Frontal cortex (tissue), 4 donors: ENCODE measurements around the gene PCSK1. TPM values are rescaled to one million over a fixed set of nuclear protein-coding genes. Genes with fewer than 3 reads are reported as not detected.
"Not testable (repeated sequence)": the region's sequence is repeated elsewhere in the genome, so short reads cannot be mapped to it uniquely, and the experiment has no call there.

Source experiments
- DNase-seq, 2 donors: peaks; one replicate each; pipeline ENCODE4 v3.0.0; 2012; ENCODE audit warnings: low spot score in 2 of 2
- FAIRE-seq: peaks from 2 replicates; lab custom pipeline; 2012; peaks lifted over from hg19 to GRCh38; lab: Jason Lieb, UNC
- total RNA-seq: library from RNA; depleted of rRNA; stranded (reverse); fragments of >200 nt; gene quantifications from one replicate; pipeline ENCODE4 v1.2.3, GENCODE V29; 2014
- donor health status: control.
- donor health status: control.
- donor health status: control.

The PCSK1 gene
- total RNA-seq, 1 donor from 2014 or later, result 2.9 TPM

- FAIRE-seq (no peak), DNase-seq (no peak)
Observed at GRCh38 chr5:96379896-96380295, 53.2 kb downstream of the PCSK1 start.

- no peak for DNase-seq
- no peak for FAIRE-seq
Observed at GRCh38 chr5:96377597-96377996, 55.5 kb downstream of the PCSK1 start.

GRCh38 chr5:96377167-96377566, 55.9 kb downstream of the PCSK1 start:
- no peak for DNase-seq
- no peak for FAIRE-seq

- DNase-seq (no peak), FAIRE-seq (no peak)
Observed at GRCh38 chr5:96374653-96375052, 58.4 kb downstream of the PCSK1 start.

GRCh38 chr5:96373381-96373733, 59.7 kb downstream of the PCSK1 start:
- FAIRE-seq (no peak), DNase-seq (no peak)

GRCh38 chr5:96372726-96373380, 60.2 kb downstream of the PCSK1 start:
- DNase-seq, result no peak
- FAIRE-seq, result no peak

- no peak for FAIRE-seq
- no peak for DNase-seq
Observed at GRCh38 chr5:96370976-96371375, 62.1 kb downstream of the PCSK1 start.

GRCh38 chr5:96367337-96367736, 65.7 kb downstream of the PCSK1 start:
- not testable (repeated sequence) for DNase-seq, FAIRE-seq

GRCh38 chr5:96354237-96354636, 78.8 kb downstream of the PCSK1 start:
- FAIRE-seq, result no peak
- no peak for DNase-seq

GRCh38 chr5:96353220-96353619, 79.8 kb downstream of the PCSK1 start:
- FAIRE-seq, result no peak
- DNase-seq, result no peak

GRCh38 chr5:96350678-96351077, 82.4 kb downstream of the PCSK1 start:
- DNase-seq, result no peak
- FAIRE-seq, result no peak

- DNase-seq, result no peak
- no peak for FAIRE-seq
Observed at GRCh38 chr5:96348536-96348935, 84.5 kb downstream of the PCSK1 start.

GRCh38 chr5:96347502-96348292, 85.4 kb downstream of the PCSK1 start:
- no peak for FAIRE-seq

GRCh38 chr5:96344678-96345577, 88.1 kb downstream of the PCSK1 start:
- DNase-seq (peak; percentile 5 to 19), FAIRE-seq (no peak)

More at GRCh38 chr5:96347502-96348292, 85.4 kb downstream of the PCSK1 start:
- no peak for DNase-seq

GRCh38 chr5:96343094-96343493, 90.0 kb downstream of the PCSK1 start:
- no peak for FAIRE-seq
- DNase-seq, result no peak

GRCh38 chr5:96342581-96342980, 90.5 kb downstream of the PCSK1 start:
- FAIRE-seq, result no peak
- DNase-seq, result no peak

Other genes with a start within 250 kb of the PCSK1 start
- 9.4 TPM for gene CAST, start 229.1 kb upstream of the PCSK1 start, total RNA-seq